OCI-LY3 (cell line): Measurements from ENCODE around the gene ADARB2.
"Not testable (repeated sequence)": the region's sequence is repeated elsewhere in the genome, so short reads cannot be mapped to it uniquely, and the experiment has no call there.

Experiments used
- H2AFZ ChIP-seq: fragments of 200-600, 300-600 bp; shearing (Covaris generic); 2 replicates; pipeline ENCODE4 v1.6.0; 2014; ENCODE audit warnings: antibody characterized with exemption, low read depth, low read length
- H3K27ac ChIP-seq: fragments of 200-600, 300-600 bp; sonication (generic); 2 replicates; pipeline ENCODE4 v1.5.1; 2014; ENCODE audit warnings: mild to moderate bottlenecking, low read length, moderate library complexity, mixed read lengths
- H3K27me3 ChIP-seq: fragments of 200-600, 300-600 bp; sonication (generic); 2 replicates; pipeline ENCODE4 v1.6.1; 2014; ENCODE audit warnings: low read depth, low read length, mixed read lengths
- H3K36me3 ChIP-seq: fragments of 200-600, 300-600 bp; sonication (generic); replicated peaks from 2 replicates; pipeline ENCODE3; 2014; ENCODE audit warnings: low read depth, low read length, mixed read lengths
- H3K4me1 ChIP-seq: fragments of 300-600, 200-600 bp; sonication (generic); 2 replicates; pipeline ENCODE4 v1.6.1; 2014; ENCODE audit warnings: low read length, mixed read lengths
- H3K4me2 ChIP-seq: fragments of 200-600, 300-600 bp; sonication (generic); 2 replicates; pipeline ENCODE4 v1.6.1; 2014; ENCODE audit warnings: low read length, mixed read lengths
- H3K4me3 ChIP-seq: fragments of 300-600, 200-600 bp; sonication (generic); 2 replicates; pipeline ENCODE4 v1.5.1; 2014; ENCODE audit warnings: antibody characterized with exemption, mild to moderate bottlenecking, low read length, moderate library complexity
- H3K79me2 ChIP-seq: fragments of 300-600, 200-600 bp; shearing (Covaris generic); 2 replicates; pipeline ENCODE4 v1.6.1; 2014; ENCODE audit warnings: mild to moderate bottlenecking, low read length, mixed read lengths
- H3K9ac ChIP-seq: fragments of 300-600, 200-600 bp; shearing (Covaris generic); 2 replicates; pipeline ENCODE4 v1.6.0; 2014; ENCODE audit warnings: mild to moderate bottlenecking, low read length, moderate library complexity
- H3K9me3 ChIP-seq: fragments of 200-600, 300-600 bp; shearing (Covaris generic); 2 replicates; pipeline ENCODE4 v1.6.1; 2014; ENCODE audit warnings: low read length, mixed read lengths; ENCODE audit not compliant: insufficient read depth
- H4K20me1 ChIP-seq: fragments of 200-600, 300-600 bp; sonication (generic); 2 replicates; pipeline ENCODE4 v1.6.1; 2016; ENCODE audit warnings: low read length, mixed read lengths; ENCODE audit not compliant: insufficient read depth
- CTCF ChIP-seq: fragments of 200-600, 300-600 bp; sonication (generic); IDR thresholded peaks from 2 replicates; pipeline ENCODE4 v1.5.1; 2014; ENCODE audit warnings: antibody characterized with exemption, low read length, low read depth
- EZH2phosphoT487 ChIP-seq: fragments of 200-600 bp; shearing (Covaris generic); IDR thresholded peaks from 2 replicates; pipeline ENCODE4 v1.6.1; 2018; ENCODE audit warnings: antibody characterized with exemption, mixed run types, low read depth

The ADARB2 gene

GRCh38 chr10:1464881-1465417 lies 272.4 kb downstream of the ADARB2 start:
- Histone ChIP-seq H3K79me2 (no peaks in the 10 kb centered on the region), H3K4me3 (no peak overlapping the region), H3K36me3 (no peaks in the 10 kb centered on the region), H3K27me3 (no peaks in the 10 kb centered on the region; the same call in 1 of the 2 replicates), H3K27ac (no peak overlapping the region), H3K4me1 (no peaks in the 10 kb centered on the region), H4K20me1 (no peaks in the 10 kb centered on the region), H3K9me3 (no peaks in the 10 kb centered on the region), H3K4me2 (no peak overlapping the region), H3K9ac (no peak overlapping the region), H2AFZ (no peak overlapping the region)
- TF ChIP-seq CTCF (no peak), EZH2phosphoT487 (no peak)

- not testable (repeated sequence) for H2AFZ ChIP-seq, H3K4me3 ChIP-seq, H3K4me2 ChIP-seq, H4K20me1 ChIP-seq, H3K9me3 ChIP-seq, H3K9ac ChIP-seq, H3K27ac ChIP-seq, H3K27me3 ChIP-seq, H3K4me1 ChIP-seq, H3K36me3 ChIP-seq, H3K79me2 ChIP-seq
These were observed 273.4 kb downstream of the ADARB2 start for GRCh38 chr10:1463971-1464370.

GRCh38 chr10:1462994-1463633 lies 274.2 kb downstream of the ADARB2 start:
- no peak overlapping the region for H2AFZ ChIP-seq
- TF ChIP-seq CTCF (no peak), EZH2phosphoT487 (no peak)
- H4K20me1 ChIP-seq, result no peaks in the 10 kb centered on the region
- no peak overlapping the region for H3K4me2 ChIP-seq
- no peaks in the 10 kb centered on the region for H3K27me3 ChIP-seq
- no peak overlapping the region for H3K9ac ChIP-seq
- no peaks in the 10 kb centered on the region for H3K36me3 ChIP-seq
- H3K4me1 ChIP-seq, result no peaks in the 10 kb centered on the region
- no peaks in the 10 kb centered on the region for H3K9me3 ChIP-seq
- no peak overlapping the region for H3K4me3 ChIP-seq
- no peaks in the 10 kb centered on the region for H3K79me2 ChIP-seq
- H3K27ac ChIP-seq, result no peak overlapping the region

GRCh38 chr10:1462521-1462920 lies 274.8 kb downstream of the ADARB2 start:
- Histone ChIP-seq H3K4me2 (no peak overlapping the region), H4K20me1 (no peaks in the 10 kb centered on the region), H3K27ac (no peak overlapping the region), H3K9ac (no peak overlapping the region), H3K4me3 (no peak overlapping the region), H3K9me3 (no peaks in the 10 kb centered on the region), H3K4me1 (no peaks in the 10 kb centered on the region), H3K36me3 (no peaks in the 10 kb centered on the region), H3K79me2 (no peaks in the 10 kb centered on the region), H2AFZ (no peak overlapping the region), H3K27me3 (no peaks in the 10 kb centered on the region)
- TF ChIP-seq CTCF, result no peak
- TF ChIP-seq EZH2phosphoT487, result no peak
